Measurements from ENCODE around the gene PDE6G.
A peak's percentile ranks its signal among the peaks of the same experiment; 100 is the strongest.

The PDE6G gene

DNA sequence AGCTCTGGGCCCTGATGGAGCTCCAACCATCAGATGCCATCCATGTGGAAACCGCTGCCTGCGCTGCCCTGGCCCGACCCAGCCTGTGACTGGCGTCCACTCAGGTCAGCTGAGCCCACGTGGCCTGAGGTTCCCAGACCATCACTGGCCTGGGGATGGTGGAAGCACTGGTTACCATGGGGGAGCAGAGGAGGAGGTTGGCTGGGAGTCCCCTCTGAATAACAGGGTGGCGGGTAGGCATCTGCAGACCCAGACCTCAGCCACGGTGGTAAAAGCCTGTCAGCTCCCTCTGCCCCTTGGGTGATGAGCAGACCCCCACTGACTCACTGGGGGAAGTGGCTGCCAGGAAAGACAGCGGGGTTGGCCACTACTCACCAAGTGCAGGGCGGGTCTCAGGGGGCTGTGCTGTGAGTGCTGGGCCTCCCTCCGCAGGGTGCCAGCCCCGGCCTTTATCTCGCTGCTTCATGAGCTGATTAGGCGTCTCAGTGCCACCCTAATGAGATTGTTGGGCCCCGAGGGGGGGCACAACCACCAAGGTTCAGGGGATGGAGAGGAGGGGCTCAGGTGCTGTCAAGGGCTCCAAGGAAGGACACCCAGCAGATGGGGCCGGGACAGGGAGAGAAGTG lies at the start of gene PDE6G:
Gene PDE6G, minus strand, starts transcription at position 425 of the 626 bp plus-strand sequence. CDS start 3,237 bp downstream, outside the sequence.
- intact Hi-C loops (cut with DNase I) = no loop called here
- no peak for DNase-seq

DNA sequence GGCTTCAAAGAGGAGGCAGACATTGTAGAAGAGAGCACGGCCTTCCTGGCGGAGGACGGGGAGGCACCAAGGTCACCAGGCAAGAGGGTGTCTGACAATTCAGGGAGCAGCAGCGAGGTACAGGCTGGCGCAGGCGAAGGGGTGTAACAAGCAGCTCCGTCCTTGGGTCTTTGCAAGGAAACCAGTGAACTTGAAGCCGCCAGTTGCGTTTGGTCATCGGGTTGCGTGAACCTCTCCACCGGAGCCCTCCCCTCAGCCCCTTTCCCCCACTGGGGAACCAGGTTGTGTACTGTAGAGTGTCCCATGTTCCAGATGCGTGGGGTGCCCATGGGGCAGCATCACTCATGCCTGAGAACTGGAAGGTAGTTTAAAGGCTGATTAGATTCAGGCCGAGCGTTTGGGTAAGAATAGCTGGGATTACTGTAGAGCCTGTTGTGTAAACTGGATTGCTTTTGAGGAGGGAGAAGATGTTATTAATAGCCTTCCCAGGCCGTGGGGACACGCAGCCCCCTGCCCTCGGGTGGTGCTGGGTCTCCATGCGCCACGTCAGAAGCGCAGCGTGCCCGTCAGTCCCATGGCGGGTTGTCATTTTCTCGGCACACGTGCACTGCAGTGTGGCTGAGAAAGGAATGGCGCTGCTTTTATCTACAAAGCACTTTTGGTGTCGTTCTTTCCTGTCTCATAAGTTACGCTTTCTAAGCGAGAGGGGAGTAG lies 49.3 kb upstream of the PDE6G start:
- no peak for DNase-seq
- intact Hi-C loops (cut with DNase I) = no loop called here

DNA sequence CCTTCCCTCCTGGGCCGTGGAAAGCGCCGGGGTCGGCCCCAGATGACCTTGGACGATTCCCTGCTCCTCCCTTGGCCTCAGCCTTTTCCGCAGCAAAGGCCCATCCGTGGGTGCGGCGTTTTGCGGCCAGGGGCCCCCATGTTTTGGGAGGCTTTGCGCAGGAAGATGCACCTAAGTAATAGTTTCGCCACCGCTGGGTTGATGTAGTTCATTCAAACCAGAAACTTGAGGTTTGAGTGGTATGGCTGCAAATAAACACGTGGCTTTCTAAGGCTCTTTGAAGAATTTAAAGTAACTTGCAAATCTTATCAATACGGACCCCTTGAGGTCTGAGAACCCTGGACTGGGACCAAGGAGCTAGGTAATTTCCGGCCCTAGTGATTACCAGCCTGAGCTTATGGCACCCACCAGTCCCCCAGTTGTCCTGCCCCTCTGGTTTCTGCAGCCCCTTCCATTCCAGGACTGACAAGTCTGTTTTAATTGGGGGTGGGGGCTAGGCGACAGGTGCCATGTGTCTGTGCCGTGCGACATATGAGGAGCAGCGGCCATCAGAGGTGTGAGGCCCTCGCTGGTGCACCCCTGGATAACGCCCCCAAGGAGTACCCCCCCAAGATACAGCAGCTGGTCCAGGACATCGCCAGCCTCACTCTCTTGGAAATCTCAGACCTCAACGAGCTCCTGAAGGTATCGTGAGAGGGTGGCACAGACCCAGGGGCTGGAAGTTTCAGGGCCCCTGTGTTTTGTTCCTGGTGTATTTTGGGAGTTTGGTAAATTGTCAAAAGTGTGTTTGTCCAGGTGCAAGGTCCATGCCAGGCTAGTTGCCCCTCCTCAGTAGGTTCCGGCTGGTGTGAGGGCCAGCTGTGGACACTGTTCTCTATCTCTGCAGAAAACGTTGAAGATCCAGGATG lies 47.7 kb upstream of the PDE6G start:
- intact Hi-C loops (cut with DNase I) = loop anchor here (1.0 kb wide), 1 partner anchor 20 kb away; the partner anchor contains the start of gene HGS
- no peak for DNase-seq

DNA sequence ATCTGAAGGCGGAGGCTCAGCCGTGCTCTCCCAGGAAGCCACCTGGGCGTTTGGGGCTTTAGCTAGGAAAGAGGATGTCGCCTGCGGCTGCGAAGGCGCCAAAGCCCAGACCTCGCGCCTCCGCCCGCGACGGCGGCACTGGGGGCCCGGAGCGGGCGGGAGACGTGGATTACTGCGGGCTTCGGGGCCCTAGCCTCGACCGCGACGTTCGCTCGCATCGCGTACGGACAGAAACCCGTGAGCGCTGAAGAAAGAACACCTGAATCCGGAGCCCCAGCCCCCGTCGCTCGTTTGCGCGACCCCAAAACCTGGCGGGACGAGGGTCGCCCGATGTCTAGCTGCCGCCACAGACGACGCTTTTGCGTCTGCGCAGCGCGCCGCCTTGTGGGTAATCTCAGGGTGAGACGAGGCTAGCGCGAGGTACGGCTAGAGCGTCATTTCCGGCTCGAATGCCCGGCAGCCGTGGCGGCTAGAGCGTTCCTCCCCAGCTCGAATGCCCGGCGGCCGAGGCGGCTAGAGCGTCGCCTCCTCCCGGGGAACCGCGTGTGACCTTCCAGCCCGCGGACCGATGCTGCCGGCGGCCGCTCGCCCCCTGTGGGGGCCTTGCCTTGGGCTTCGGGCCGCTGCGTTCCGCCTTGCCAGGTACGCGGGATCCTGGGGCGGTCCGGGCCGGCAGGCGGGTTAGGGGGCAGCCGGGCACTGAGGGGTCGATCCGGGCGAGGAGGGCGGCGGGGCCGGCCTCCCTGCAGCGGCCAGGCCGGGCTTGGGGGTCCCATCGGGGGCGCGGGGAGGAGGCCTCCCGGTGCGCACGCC lies 46.8 kb upstream of the PDE6G start, which contains the start of gene MRPL12:
Gene MRPL12, plus strand, starts transcription at position 434 of the 813 bp plus-strand sequence. Its CDS starts 135 bp downstream, at position 569.
- peak; percentile 92 to 99 (median 96) for DNase-seq
- intact Hi-C loops (cut with DNase I) = loop anchor here (1.0 kb wide), 1 partner anchor 19 kb away; the partner anchor contains the start of gene HGS

DNA sequence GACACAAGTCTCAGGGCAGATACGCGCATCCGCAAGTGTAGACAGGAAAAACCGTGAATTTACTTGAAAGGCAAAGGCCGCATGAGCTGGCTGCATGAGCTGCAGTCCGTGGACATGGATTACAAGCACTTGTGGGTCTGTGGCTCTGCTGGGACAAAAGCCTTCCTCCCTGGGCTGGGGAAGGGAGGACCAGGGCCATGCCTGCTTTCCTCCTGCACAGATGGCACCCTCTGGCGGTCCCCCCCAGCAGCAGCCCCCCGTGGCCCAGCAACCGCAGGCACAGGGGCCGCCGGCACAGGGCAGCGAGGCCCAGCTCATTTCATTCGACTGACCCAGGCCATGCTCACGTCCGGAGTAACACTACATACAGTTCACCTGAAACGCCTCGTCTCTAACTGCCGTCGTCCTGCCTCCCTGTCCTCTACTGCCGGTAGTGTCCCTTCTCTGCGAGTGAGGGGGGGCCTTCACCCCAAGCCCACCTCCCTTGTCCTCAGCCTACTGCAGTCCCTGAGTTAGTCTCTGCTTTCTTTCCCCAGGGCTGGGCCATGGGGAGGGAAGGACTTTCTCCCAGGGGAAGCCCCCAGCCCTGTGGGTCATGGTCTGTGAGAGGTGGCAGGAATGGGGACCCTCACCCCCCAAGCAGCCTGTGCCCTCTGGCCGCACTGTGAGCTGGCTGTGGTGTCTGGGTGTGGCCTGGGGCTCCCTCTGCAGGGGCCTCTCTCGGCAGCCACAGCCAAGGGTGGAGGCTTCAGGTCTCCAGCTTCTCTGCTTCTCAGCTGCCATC lies 45.1 kb upstream of the PDE6G start:
- intact Hi-C loops (cut with DNase I) = no loop called here

DNA sequence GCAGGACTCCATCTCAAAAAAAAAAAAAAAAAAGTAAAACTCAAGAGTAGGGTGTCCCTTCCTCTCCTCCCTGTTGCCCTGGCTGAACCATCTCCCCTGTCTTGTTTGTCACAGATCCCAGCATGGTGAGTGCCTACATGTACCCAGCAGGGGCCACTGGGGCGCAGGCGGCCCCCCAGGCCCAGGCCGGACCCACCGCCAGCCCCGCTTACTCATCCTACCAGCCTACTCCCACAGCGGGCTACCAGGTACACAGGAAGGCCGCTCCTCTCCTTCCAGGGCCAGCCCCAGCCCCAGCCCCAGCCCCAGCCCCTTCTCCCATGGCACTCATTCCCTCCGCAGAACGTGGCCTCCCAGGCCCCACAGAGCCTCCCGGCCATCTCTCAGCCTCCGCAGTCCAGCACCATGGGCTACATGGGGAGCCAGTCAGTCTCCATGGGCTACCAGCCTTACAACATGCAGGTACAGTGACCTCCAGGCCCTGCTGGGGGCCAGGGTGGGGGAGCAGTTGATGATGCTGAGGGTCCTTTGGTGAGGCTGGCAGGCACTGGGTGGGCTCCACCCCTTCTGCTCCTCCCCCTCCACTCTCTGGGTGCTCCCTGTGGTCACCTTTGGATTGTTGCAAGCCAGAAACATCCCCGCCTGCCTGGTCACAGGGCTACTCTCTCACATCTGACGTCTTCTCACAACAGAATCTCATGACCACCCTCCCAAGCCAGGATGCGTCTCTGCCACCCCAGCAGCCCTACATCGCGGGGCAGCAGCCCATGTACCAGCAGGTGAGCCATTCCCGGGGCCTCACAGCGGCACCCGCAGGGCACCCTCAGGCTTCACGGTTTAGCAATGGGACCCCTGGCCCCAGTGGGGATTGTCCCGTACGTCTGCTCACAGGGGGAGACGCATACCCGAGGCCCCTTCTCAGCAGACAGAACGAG lies 44.3 kb upstream of the PDE6G start:
- DNase-seq = no peak
- intact Hi-C loops (cut with DNase I) = no loop called here

More for the DNA sequence above, 45.1 kb upstream of the PDE6G start:
- no peak for DNase-seq

DNA sequence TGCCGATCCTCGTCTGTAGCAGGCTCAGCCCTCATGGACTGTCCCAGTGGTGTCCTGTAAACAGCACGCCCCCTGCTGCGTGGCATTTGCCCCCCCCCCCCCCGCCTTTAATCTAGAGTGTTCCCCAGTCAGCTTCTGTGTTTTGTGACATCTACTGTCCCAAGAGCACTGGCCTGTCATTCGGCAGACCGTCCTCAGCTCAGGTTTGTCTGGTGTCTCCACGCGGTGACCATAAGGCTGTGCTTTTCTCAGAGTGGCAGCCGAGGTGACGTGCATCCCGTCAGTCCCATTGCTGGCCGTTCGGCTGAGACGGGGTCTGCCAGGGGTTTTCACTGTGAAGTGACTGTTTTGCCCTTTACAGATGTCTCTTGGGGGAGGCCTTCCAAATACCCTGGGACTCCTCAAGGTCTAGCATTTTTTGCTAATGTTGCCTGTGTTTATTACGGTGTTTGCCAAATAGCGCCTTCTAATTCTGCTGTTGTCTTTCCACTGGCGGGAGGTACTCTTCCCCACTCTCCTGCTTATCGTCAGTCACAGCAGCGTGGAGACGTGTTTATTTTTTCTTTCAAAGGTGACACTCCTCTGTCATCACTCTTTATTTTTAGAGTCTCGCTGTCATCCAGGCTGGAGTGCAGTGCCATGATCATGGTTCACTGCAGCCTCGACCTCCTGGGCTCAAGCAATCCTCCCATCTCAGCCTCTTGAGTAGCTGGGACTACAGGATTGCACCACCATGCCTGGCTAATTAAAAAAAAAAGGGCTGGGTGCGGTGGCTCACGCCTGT lies 41.1 kb upstream of the PDE6G start:
- intact Hi-C loops (cut with DNase I) = no loop called here
- no peak for DNase-seq

DNA sequence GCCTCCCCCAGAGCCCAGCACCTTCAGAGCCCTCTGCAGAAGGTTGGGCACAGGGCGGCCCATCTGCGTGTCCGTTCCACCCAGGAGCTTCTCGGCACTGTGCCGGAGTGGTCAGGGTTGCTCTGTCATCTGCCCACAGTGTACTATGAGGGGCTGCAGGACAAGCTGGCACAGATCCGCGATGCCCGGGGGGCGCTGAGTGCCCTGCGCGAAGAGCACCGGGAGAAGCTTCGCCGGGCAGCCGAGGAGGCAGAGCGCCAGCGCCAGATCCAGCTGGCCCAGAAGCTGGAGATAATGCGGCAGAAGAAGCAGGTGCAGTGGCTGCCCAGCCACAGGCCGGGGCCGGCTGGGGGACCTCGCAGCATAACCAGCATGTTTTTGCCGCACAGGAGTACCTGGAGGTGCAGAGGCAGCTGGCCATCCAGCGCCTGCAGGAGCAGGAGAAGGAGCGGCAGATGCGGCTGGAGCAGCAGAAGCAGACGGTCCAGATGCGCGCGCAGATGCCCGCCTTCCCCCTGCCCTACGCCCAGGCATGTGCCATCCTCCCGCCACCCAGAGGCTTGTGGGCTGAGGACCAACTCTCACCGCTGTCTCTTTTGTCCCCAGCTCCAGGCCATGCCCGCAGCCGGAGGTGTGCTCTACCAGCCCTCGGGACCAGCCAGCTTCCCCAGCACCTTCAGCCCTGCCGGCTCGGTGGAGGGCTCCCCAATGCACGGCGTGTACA lies 40.0 kb upstream of the PDE6G start:
- no peak for DNase-seq
- intact Hi-C loops (cut with DNase I) = no loop called here

DNA sequence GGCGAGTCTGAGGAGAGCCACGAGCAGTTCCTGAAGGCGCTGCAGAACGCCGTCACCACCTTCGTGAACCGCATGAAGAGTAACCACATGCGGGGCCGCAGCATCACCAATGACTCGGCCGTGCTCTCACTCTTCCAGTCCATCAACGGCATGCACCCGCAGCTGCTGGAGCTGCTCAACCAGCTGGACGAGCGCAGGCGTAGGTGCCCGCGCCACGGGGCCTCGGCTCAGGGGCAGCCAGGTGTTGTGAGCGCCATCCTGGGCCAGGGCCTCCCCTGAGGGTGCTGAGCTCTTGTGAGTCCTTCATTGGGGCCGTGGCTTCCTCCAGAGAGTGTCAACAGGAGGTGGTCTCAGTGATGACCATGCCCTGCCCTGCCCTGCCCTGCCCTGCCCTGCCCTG lies 39.5 kb upstream of the PDE6G start:
- DNase-seq = no peak
- intact Hi-C loops (cut with DNase I) = no loop called here

DNA sequence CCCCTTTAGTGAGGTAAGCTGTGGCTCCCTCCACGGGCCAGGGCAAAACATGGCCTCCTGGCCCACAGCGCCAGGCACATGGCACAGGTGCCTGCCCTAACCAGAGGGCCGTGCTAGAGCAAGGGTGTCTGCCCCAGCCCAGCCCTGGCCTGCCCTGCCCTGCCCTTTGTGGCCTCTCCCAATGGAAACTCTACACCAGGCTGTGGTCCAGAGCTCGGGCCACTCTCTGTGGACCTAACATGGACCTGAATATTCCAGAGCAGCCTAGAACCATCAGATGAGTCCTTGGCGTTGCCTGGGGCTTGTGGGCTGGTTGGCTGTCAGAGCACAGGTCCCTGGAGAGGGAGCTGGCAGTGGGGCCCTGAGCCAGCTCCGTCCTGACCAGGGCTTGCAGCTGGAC lies 38.9 kb upstream of the PDE6G start:
- DNase-seq = no peak
- intact Hi-C loops (cut with DNase I) = no loop called here

DNA sequence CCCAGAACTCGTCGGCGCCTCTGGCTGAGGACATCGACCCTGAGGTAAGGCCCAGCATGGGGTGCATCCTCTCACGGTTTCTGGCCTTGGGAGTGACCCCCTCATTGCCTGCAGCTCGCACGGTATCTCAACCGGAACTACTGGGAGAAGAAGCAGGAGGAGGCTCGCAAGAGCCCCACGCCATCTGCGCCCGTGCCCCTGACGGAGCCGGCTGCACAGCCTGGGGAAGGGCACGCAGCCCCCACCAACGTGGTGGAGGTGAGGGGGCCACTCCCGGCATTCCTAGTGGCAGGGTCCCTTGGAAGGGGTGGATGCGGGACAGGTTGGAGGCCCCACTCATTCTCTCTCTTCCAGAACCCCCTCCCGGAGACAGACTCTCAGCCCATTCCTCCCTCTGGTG lies 38.5 kb upstream of the PDE6G start:
- intact Hi-C loops (cut with DNase I) = no loop called here
- DNase-seq = no peak

DNA sequence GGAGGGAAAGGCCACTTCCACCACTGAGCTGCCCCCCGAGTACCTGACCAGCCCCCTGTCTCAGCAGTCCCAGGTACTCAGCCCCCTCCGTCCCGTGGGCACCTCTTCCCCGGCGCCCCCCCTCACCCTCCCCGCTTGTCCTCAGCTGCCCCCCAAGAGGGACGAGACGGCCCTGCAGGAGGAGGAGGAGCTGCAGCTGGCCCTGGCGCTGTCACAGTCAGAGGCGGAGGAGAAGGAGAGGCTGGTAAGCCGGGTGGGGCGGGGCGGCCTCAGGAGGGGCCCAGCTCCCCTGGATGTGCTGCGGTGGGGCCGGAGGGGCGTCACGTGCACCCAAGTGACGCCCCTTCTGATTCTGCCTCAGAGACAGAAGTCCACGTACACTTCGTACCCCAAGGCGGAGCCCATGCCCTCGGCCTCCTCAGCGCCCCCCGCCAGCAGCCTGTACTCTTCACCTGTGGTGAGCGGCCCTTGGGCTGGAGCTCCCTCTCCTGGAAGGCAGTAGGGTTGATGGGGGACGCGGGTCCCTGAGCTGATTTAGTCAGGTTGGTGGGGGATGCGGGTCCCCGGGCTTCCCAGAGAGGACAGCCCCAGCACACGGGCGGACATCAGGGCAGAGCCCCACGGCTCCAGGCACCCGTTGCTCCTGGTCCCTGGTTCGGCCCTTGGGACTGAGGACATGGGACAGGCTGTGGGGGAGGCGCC lies 37.3 kb upstream of the PDE6G start:
- intact Hi-C loops (cut with DNase I) = no loop called here
- no peak for DNase-seq

DNA sequence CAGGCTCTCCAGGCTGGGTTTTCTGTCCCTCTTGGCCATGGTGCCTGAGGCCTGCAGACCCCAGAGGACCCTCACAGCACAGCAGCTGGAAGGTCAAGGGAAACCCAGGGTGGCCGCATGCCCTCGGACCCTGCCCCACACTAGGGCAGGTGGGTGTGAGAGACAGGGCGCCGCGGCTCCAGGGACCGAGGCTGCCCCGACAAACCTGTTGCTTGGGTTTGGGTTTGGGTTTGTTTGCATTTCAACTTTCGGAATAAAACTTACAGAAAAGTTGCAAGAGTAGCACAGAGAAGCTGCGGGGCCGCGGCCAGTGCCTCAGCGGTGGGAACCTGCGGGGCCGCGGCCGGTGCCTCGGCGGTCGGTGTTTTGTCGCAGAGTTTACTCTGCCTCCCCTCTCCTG lies 35.3 kb upstream of the PDE6G start:
- no peak for DNase-seq
- intact Hi-C loops (cut with DNase I) = no loop called here

DNA sequence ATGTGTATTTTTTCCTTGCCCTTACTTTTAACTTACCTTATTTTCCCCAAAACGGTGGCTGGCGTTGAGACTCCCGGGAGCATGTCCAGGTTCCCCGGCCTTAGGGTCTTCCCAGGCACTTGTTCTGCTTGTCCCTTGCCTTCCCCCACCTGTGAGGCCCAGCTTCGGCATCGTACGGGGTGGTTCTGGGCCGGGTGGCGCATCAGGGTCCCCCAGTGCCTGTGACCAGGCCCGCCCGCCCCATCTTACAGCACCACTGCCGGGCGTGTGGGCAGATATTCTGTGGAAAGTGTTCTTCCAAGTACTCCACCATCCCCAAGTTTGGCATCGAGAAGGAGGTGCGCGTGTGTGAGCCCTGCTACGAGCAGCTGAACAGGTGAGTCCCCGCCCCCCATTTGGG lies 34.9 kb upstream of the PDE6G start:
- intact Hi-C loops (cut with DNase I) = no loop called here
- DNase-seq = no peak

DNA sequence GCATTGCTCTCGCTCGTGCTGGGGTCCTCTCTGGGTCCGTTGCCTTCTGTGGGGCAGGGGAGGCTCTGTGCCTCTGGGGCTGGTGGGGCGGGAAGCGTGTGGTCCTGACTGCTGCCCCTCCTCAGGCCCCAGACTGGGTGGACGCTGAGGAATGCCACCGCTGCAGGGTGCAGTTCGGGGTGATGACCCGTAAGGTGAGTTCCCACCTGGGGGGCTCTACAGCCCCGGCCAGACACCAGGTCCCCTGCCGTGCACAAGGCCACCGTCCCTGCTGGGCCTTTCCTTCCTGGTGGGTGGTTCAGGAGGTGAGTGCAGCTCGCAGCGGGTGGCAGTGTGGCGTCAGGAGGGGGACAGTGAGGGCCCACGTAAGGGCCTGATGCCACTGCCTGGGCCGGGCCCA lies 34.2 kb upstream of the PDE6G start:
- no peak for DNase-seq
- intact Hi-C loops (cut with DNase I) = no loop called here

DNA sequence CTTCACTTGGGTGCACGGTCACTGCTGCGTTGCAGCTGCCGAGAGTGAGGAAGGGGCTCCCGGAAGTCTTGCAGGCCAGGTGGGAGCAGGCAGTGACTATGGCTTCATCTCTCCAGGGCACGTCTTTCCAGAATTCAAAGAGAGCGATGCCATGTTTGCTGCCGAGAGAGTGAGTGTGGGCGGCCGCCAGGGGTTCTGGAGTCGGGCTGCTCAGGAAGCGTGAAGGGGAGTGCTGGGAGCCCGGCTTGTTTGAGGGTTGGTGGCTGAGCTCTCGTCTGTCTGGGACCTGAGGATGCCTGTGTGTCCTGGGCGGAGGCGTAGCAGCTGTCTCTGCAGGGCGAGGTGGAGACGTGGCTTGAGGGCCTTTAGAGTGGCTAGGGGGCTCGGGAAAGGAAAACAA lies 33.7 kb upstream of the PDE6G start:
- no peak for DNase-seq
- intact Hi-C loops (cut with DNase I) = no loop called here

Data from posterior cingulate gyrus (tissue), 11 donors.